WTC11 (cell line): ENCODE data around the gene CYREN. TPM values are rescaled to one million over a fixed set of nuclear protein-coding genes. Genes with fewer than 3 reads are reported as not detected.

Experiments used
- ATAC-seq: fragments of 200-7000 bp; cut with Tn5 transposase; 2 replicates; pipeline ENCODE4 v1.10.0; 2021; ENCODE audit warnings: mild to moderate bottlenecking, moderate library complexity
- CTCF ChIA-PET: fragments of 300-600 bp; sonication (Branson Sonifier 250); formaldehyde crosslinking; loops from one replicate; lab custom pipeline; 2021; ENCODE audit warnings: antibody characterized with exemption; lab: Charles Lee
- POLR2A ChIA-PET: fragments of 350-600 bp; sonication (Branson Sonifier 250); formaldehyde crosslinking; loops from one replicate; lab custom pipeline; 2021; ENCODE audit warnings: antibody characterized with exemption; lab: Charles Lee
- DNase-seq: peaks from one replicate; pipeline ENCODE4 v3.0.0; 2021; ENCODE audit warnings: low spot score
- H3K27ac Mint-ChIP-seq: 2 replicates; pipeline ENCODE4 v1.8.0; 2021; ENCODE audit warnings: mixed read lengths
- H3K27me3 Mint-ChIP-seq: 2 replicates; pipeline ENCODE4 v1.8.0; 2021; ENCODE audit warnings: low read depth, mild to moderate bottlenecking, moderate library complexity, mixed read lengths
- H3K36me3 Mint-ChIP-seq: 2 replicates; pipeline ENCODE4 v1.8.0; 2021; ENCODE audit warnings: mixed read lengths
- H3K4me1 Mint-ChIP-seq: 2 replicates; pipeline ENCODE4 v1.8.0; 2022; ENCODE audit warnings: mixed read lengths
- H3K4me3 Mint-ChIP-seq: 2 replicates; pipeline ENCODE4 v1.8.0; 2021; ENCODE audit warnings: mild to moderate bottlenecking, moderate library complexity, mixed read lengths
- H3K9me3 Mint-ChIP-seq: 2 replicates; pipeline ENCODE4 v1.8.0; 2021; ENCODE audit warnings: mixed read lengths
- AFF4 ChIP-seq: sonication (generic); formaldehyde crosslinking; IDR thresholded peaks from 2 replicates; pipeline ENCODE4 v1.8.1; 2023; ENCODE audit warnings: mild to moderate bottlenecking, missing genetic modification reagents, borderline replicate concordance
- ATF3 ChIP-seq: sonication (generic); formaldehyde crosslinking; conservative IDR thresholded peaks from 2 replicates; pipeline ENCODE4 v1.8.1; 2022; ENCODE audit warnings: mild to moderate bottlenecking, missing genetic modification reagents
- ATF6 ChIP-seq: sonication (generic); formaldehyde crosslinking; IDR thresholded peaks from 2 replicates; pipeline ENCODE4 v1.8.1; 2023; ENCODE audit warnings: mild to moderate bottlenecking, missing genetic modification reagents
- E2F5 ChIP-seq: sonication (generic); formaldehyde crosslinking; IDR thresholded peaks from 2 replicates; pipeline ENCODE4 v1.8.1; 2022; ENCODE audit warnings: mild to moderate bottlenecking, moderate library complexity, missing genetic modification reagents
- ETV6 ChIP-seq: sonication (generic); formaldehyde crosslinking; IDR thresholded peaks from 2 replicates; pipeline ENCODE4 v1.8.1; 2022; ENCODE audit warnings: mild to moderate bottlenecking, missing genetic modification reagents
- FOXJ3 ChIP-seq: sonication (generic); formaldehyde crosslinking; IDR thresholded peaks from 2 replicates; pipeline ENCODE4 v1.9.0; 2021; ENCODE audit warnings: missing genetic modification reagents, mild to moderate bottlenecking, borderline replicate concordance
- IRF2 ChIP-seq: sonication (generic); formaldehyde crosslinking; IDR thresholded peaks from 2 replicates; pipeline ENCODE4 v1.8.0; 2022; ENCODE audit warnings: low read depth, missing genetic modification reagents, borderline replicate concordance
- SOX15 ChIP-seq: fragments of 250-450 bp; sonication (Bioruptor Pico); IDR thresholded peaks from 2 replicates; pipeline ENCODE4 v1.9.0; 2021; ENCODE audit warnings: mild to moderate bottlenecking
- SP1 ChIP-seq: sonication (generic); formaldehyde crosslinking; conservative IDR thresholded peaks from 2 replicates; pipeline ENCODE4 v1.8.1; 2022; ENCODE audit warnings: missing genetic modification reagents
- STAT6 ChIP-seq: sonication (generic); formaldehyde crosslinking; conservative IDR thresholded peaks from 2 replicates; pipeline ENCODE4 v1.8.1; 2023; ENCODE audit warnings: mild to moderate bottlenecking, low read depth, missing genetic modification reagents, moderate library complexity
- TEAD4 ChIP-seq: sonication (generic); formaldehyde crosslinking; IDR thresholded peaks from 2 replicates; pipeline ENCODE4 v1.8.0; 2022; ENCODE audit warnings: mild to moderate bottlenecking, missing genetic modification reagents
- ZMAT4 ChIP-seq: fragments of 250-450 bp; sonication (Bioruptor Pico); IDR thresholded peaks from 2 replicates; pipeline ENCODE4 v1.9.0; 2021; ENCODE audit warnings: mild to moderate bottlenecking
- ZNF219 ChIP-seq: sonication (generic); formaldehyde crosslinking; IDR thresholded peaks from 2 replicates; pipeline ENCODE4 v1.8.0; 2023; ENCODE audit warnings: missing genetic modification reagents, mild to moderate bottlenecking, borderline replicate concordance
- ZNF263 ChIP-seq: sonication (generic); formaldehyde crosslinking; IDR thresholded peaks from 2 replicates; pipeline ENCODE4 v1.8.1; 2022; ENCODE audit warnings: low read depth, mild to moderate bottlenecking, moderate library complexity, missing genetic modification reagents
- ZNF281 ChIP-seq: sonication (generic); formaldehyde crosslinking; IDR thresholded peaks from 2 replicates; pipeline ENCODE4 v1.8.0; 2023; ENCODE audit warnings: mild to moderate bottlenecking, missing genetic modification reagents
- ZNF423 ChIP-seq: fragments of 250-450 bp; sonication (Bioruptor Pico); IDR thresholded peaks from 2 replicates; pipeline ENCODE4 v2.1.2; 2022; ENCODE audit warnings: mild to moderate bottlenecking, moderate library complexity
- ZNF671 ChIP-seq: fragments of 250-450 bp; sonication (Bioruptor Pico); IDR thresholded peaks from 2 replicates; pipeline ENCODE4 v1.8.0; 2021; ENCODE audit warnings: mild to moderate bottlenecking
- ZSCAN18 ChIP-seq: fragments of 250-450 bp; sonication (Bioruptor Pico); IDR thresholded peaks from 2 replicates; pipeline ENCODE4 v2.1.2; 2022; ENCODE audit warnings: mild to moderate bottlenecking, moderate library complexity
- total RNA-seq: library from RNA; stranded (reverse); gene quantifications from 3 replicates; pipeline ENCODE4 v1.2.3, GENCODE V29; 2021

The CYREN gene
- total RNA-seq, 1 experiment from 2014 or later: 37.9 TPM

- no peak overlapping the region for H3K27ac Mint-ChIP-seq
- POLR2A ChIA-PET: no interaction called here
- TF ChIP-seq TEAD4: no peak
- no peak for TF ChIP-seq AFF4 (CRISPR knock-in tag)
- TF ChIP-seq ATF3: no peak
- no peak for TF ChIP-seq SP1 (CRISPR knock-in tag)
- TF ChIP-seq SOX15 (CRISPR knock-in tag): no peak
- no peak for TF ChIP-seq ZNF671 (CRISPR knock-in tag)
- no peak for TF ChIP-seq ZSCAN18
- no peak for TF ChIP-seq ATF6 (CRISPR knock-in tag)
- TF ChIP-seq ZMAT4 (CRISPR knock-in tag): no peak
- TF ChIP-seq IRF2 (CRISPR knock-in tag): no peak
- TF ChIP-seq E2F5 (CRISPR knock-in tag): no peak
- TF ChIP-seq, all 79 proteins: peak for 0
- ATAC-seq: no peak
- Mint-ChIP-seq H3K4me1 (peaks cover 12% of the 10 kb centered on the region), H3K27me3 (peaks cover 11% of the 10 kb centered on the region), H3K9me3 (no peaks in the 10 kb centered on the region), H3K36me3 (peaks cover 6% of the 10 kb centered on the region; the same call in 1 of the 2 replicates), H3K4me3 (no peak overlapping the region)
- CTCF ChIA-PET: no interaction called here
- DNase-seq: no peak
Measured at GRCh38 chr7:135205850-135206249, 35.3 kb upstream of the CYREN start.

GRCh38 chr7:135204876-135205275 lies 34.4 kb upstream of the CYREN start:
- H3K4me1 Mint-ChIP-seq: peaks cover 14% of the 10 kb centered on the region
- no peak for TF ChIP-seq STAT6 (CRISPR knock-in tag)
- TF ChIP-seq ZNF423: no peak
- TF ChIP-seq ATF6 (CRISPR knock-in tag): no peak
- TF ChIP-seq ZNF671 (CRISPR knock-in tag): no peak
- no peak for TF ChIP-seq ZNF281 (CRISPR knock-in tag)
- no peak for TF ChIP-seq ETV6 (CRISPR knock-in tag)
- no peak for TF ChIP-seq FOXJ3
- no peak for TF ChIP-seq ZNF219 (CRISPR knock-in tag)
- TF ChIP-seq ZNF263 (CRISPR knock-in tag): no peak

More at GRCh38 chr7:135204876-135205275, 34.4 kb upstream of the CYREN start:
- ATAC-seq: no peak
- no peak overlapping the region for H3K27ac Mint-ChIP-seq
- no peaks in the 10 kb centered on the region for H3K9me3 Mint-ChIP-seq
- ChIA-PET CTCF (interaction anchor here (1.1 kb wide), 1 partner anchor 34 kb away, joined by 4 read pairs; the partner anchor contains the start of gene CYREN), POLR2A (no interaction called here)
- H3K27me3 Mint-ChIP-seq: peaks cover 1% of the 10 kb centered on the region
- DNase-seq: no peak
- H3K4me3 Mint-ChIP-seq: no peak overlapping the region
- peaks cover 6% of the 10 kb centered on the region; the same call in 1 of the 2 replicates for H3K36me3 Mint-ChIP-seq
